Measurements from ENCODE around the gene NRG3. TPM values are rescaled to one million over a fixed set of nuclear protein-coding genes. Genes with fewer than 3 reads are reported as not detected.

Gene NRG3
- total and polyA plus RNA-seq, 2 of the 8 experiments (the other 6 are each of a cell fraction or from before 2014, with no cell fraction given), result 4.2 to 5.0 TPM

DNA sequence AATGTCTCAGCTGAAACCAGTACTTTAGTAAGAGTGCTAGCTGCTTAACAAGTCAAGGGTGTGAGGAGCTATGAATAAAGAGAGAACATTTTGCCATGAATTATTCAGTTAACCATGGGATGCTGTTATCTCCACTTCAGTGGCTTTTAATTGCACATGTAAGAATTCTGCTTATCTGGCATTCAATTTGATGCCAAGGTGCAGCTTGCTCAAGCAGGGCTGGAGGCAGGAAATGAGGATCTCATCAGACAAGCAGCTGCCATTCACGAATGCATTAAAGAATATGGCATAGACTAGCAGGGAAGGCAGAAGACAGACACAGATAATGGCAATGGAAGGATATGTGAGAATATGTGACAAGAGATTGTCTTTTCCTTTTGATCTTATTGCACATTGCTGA lies 697.8 kb downstream of the NRG3 start:
- Histone ChIP-seq H4K8ac (ENCODE audit: extremely low read depth, insufficient read depth, low read length) (no peak overlapping the region), H3K4me3 (ENCODE audit: extremely low read depth in 1 of 4, insufficient read depth in 2 of 4, low read depth in 3 of 4, low read length in 4 of 4) (no peak overlapping the region)
- POLR2A ChIA-PET (ENCODE audit: partially characterized antibody), result no interaction called here
- TF ChIP-seq CBX8 (IDR thresholded peaks at IDR 0.05; ENCODE audit: borderline replicate concordance, low read depth, low read length) (no peak), TAF7 (optimal IDR thresholded peaks at IDR 0.05; ENCODE audit: borderline replicate concordance, low read depth, low read length) (no peak), RXRA (IDR thresholded peaks at IDR 0.05; ENCODE audit: insufficient read depth, low read depth, low read length) (no peak), KDM5A (IDR thresholded peaks at IDR 0.05; ENCODE audit: low read length) (no peak), RFX5 (IDR thresholded peaks at IDR 0.05; ENCODE audit: borderline replicate concordance, low read depth, low read length) (no peak), ASH2L (IDR thresholded peaks at IDR 0.05; ENCODE audit: low read length) (no peak), MAFK (IDR thresholded peaks at IDR 0.05; ENCODE audit: low read depth, low read length) (no peak), SRF (IDR thresholded peaks at IDR 0.05; ENCODE audit: low read depth, low read length) (no peak)
- TF ChIP-seq, protein P1, sequence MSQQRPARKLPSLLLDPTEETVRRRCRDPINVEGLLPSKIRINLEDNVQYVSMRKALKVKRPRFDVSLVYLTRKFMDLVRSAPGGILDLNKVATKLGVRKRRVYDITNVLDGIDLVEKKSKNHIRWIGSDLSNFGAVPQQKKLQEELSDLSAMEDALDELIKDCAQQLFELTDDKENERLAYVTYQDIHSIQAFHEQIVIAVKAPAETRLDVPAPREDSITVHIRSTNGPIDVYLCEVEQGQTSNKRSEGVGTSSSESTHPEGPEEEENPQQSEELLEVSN (IDR thresholded peaks at IDR 0.05), result no peak

More for the DNA sequence above, 697.8 kb downstream of the NRG3 start:
- Histone ChIP-seq H3K23ac (ENCODE audit: insufficient read length) (no peak overlapping the region), H2BK120ac (replicated peaks; ENCODE audit: low read depth, low read length) (no peak overlapping the region), H2AFZ (ENCODE audit: low read length) (no peak overlapping the region), H2AK5ac (ENCODE audit: low read depth, low read length) (no peak overlapping the region), H3K4me2 (ENCODE audit: insufficient read depth in 1 of 2, low read depth in 2 of 2, low read length in 2 of 2) (no peak overlapping the region), H3K23me2 (ENCODE audit: low read depth, low read length) (no peaks in the 10 kb centered on the region), H3K79me1 (ENCODE audit: low read depth, low read length) (no peaks in the 10 kb centered on the region), H3K4ac (replicated peaks; ENCODE audit: insufficient read length, low read depth, low read length) (no peak overlapping the region), H3K4me1 (replicated peaks in 1 of 4; ENCODE audit: control insufficient read depth in 3 of 4, insufficient read depth in 4 of 4, low read length in 3 of 4) (peaks cover 0 to 3% (median 0%) of the 10 kb centered on the region in 4 experiments; a peak in 2 of 7 replicates), H3K9me3 (ENCODE audit: insufficient read depth in 2 of 2, low read depth in 1 of 2, low read length in 1 of 2) (no peaks in the 10 kb centered on the region), H3K27ac (ENCODE audit: low read depth, low read length) (no peak overlapping the region), H2BK15ac (ENCODE audit: low read length) (no peak overlapping the region), H4K20me1 (replicated peaks in 1 of 2; ENCODE audit: control insufficient read depth in 1 of 2, insufficient read depth in 2 of 2, low read length in 2 of 2) (no peaks in the 10 kb centered on the region), H3K18ac (ENCODE audit: extremely low read depth, low read length) (no peak overlapping the region), H2BK12ac (ENCODE audit: low read depth, low read length) (no peak overlapping the region), H3K56ac (replicated peaks; ENCODE audit: insufficient read length, low read depth, low read length) (no peak overlapping the region), H4K91ac (replicated peaks; ENCODE audit: insufficient read length, low read length) (no peak overlapping the region), H3K9ac (replicated peaks in 1 of 4; ENCODE audit: extremely low read depth in 1 of 4, low read depth in 3 of 4, low read length in 3 of 4) (no peak overlapping the region), H3K14ac (ENCODE audit: insufficient read length) (no peak overlapping the region), H2BK20ac (ENCODE audit: low read length) (no peak overlapping the region), H4K5ac (ENCODE audit: insufficient read length, low read depth, low read length) (no peak overlapping the region), H3K27me3 (replicated peaks in 1 of 4; ENCODE audit: control insufficient read depth in 3 of 4, extremely low read depth in 1 of 4, insufficient read depth in 3 of 4, low read length in 3 of 4) (no peaks in the 10 kb centered on the region), H3K36me3 (ENCODE audit: control insufficient read depth in 2 of 4, insufficient read depth in 4 of 4, low read length in 3 of 4) (no peaks in the 10 kb centered on the region), H2BK5ac (ENCODE audit: low read depth, low read length) (no peak overlapping the region), H3K79me2 (ENCODE audit: control insufficient read depth in 1 of 2, insufficient read depth in 2 of 2, low read length in 2 of 2) (no peaks in the 10 kb centered on the region)
- FAIRE-seq, result no peak
- whole genome bisulfite sequencing, 2 experiments (ENCODE audit: extremely low coverage in 1 of 2, insufficient coverage in 1 of 2, insufficient read length in 1 of 2, insufficient replicate concordance in 2 of 2, low coverage in 1 of 2, low lambda C conversion rate in 2 of 2, missing lambda C conversion rate in 1 of 2), result 63% methylated on average over 1 of the region's 1 CpG; no CpG with 5 or more reads in 1 of the 2 experiments
- CTCF ChIA-PET (ENCODE audit: partially characterized antibody), result no interaction called here
- DNase-seq (ENCODE audit: low read depth in 1 of 2, low spot score in 2 of 2), result no peak
